Gastroesophageal sphincter (tissue), 4 donors: ENCODE results near the gene PCDHA2. TPM values are rescaled to one million over a fixed set of nuclear protein-coding genes. Genes with fewer than 3 reads are reported as not detected.
"Not testable (repeated sequence)": the region's sequence is repeated elsewhere in the genome, so short reads cannot be mapped to it uniquely, and the experiment has no call there.

Experiments used
- ATAC-seq: fragments of 150-250 bp; one replicate; pipeline ENCODE4 v1.9.1; 2016; ENCODE audit warnings: mild to moderate bottlenecking, moderate library complexity
- H3K27ac ChIP-seq, 4 donors: fragments of 200-600 bp; sonication (generic) in 3 of 4; 1 replicate in 3 of 4; 2 replicates in 1 of 4; pipeline ENCODE4 v1.5.1; 2016 to 2019
- H3K27me3 ChIP-seq: fragments of 200-600 bp; sonication (generic); one replicate; pipeline ENCODE4 v1.5.1; 2019
- H3K36me3 ChIP-seq, 2 donors: fragments of 200-600 bp; sonication (generic); one replicate each; pipeline ENCODE4 v1.5.1; 2019; ENCODE audit warnings: control low read depth in 1 of 2
- H3K4me1 ChIP-seq, 3 donors: fragments of 200-600 bp; sonication (generic); 1 replicate in 2 of 3; 2 replicates in 1 of 3; pipeline ENCODE4 v1.5.1; 2016 to 2019; ENCODE audit warnings: control low read depth in 2 of 3
- H3K4me3 ChIP-seq, 2 donors: fragments of 200-600 bp; sonication (generic); one replicate each; pipeline ENCODE4 v1.5.1; 2019; ENCODE audit warnings: mild to moderate bottlenecking in 1 of 2, moderate library complexity in 1 of 2
- H3K9me3 ChIP-seq, 3 donors: fragments of 200-600 bp; sonication (generic); one replicate each; pipeline ENCODE4 v1.5.1; 2017 to 2019; ENCODE audit warnings: control low read depth in 2 of 3
- CTCF ChIP-seq, 4 experiments: fragments of 200-600 bp in 2 of 4; fragments of 450-650 bp in 2 of 4; sonication (generic) in 1 of 4; IDR thresholded peaks; one replicate each; pipeline ENCODE4 v1.5.1; 2017 to 2019; ENCODE audit warnings: antibody characterized with exemption in 4 of 4, mild to moderate bottlenecking in 2 of 4, moderate library complexity in 2 of 4
- EP300 ChIP-seq: sonication (generic); formaldehyde crosslinking; IDR thresholded peaks from one replicate; pipeline ENCODE4 v1.6.1; 2017; ENCODE audit warnings: antibody characterized with exemption, mild to moderate bottlenecking
- POLR2A ChIP-seq, 2 donors: fragments of 450-650 bp; IDR thresholded peaks; one replicate each; pipeline ENCODE4 v1.6.1; 2017; ENCODE audit warnings: antibody characterized with exemption in 2 of 2, mild to moderate bottlenecking in 2 of 2, moderate library complexity in 1 of 2
- POLR2AphosphoS5 ChIP-seq: sonication (generic); formaldehyde crosslinking; IDR thresholded peaks from one replicate; pipeline ENCODE4 v1.6.1; 2017; ENCODE audit warnings: antibody characterized with exemption
- WGBS, 2 donors: methylation state at CpG; one replicate each; pipeline ENCODE4 v1.1.5; 2018; ENCODE audit warnings: low coverage in 1 of 2; 5-methylcytosine and 5-hydroxymethylcytosine counted together
- total RNA-seq, 4 donors: library from RNA; depleted of rRNA; stranded (reverse); fragments of >200 nt; gene quantifications; one replicate each; pipeline ENCODE4 v1.1.0, GENCODE V29; 2016

Gene PCDHA2
- total RNA-seq, 4 donors from 2014 or later = 0.19 to 0.27 TPM; not detected in 2

- Histone ChIP-seq H3K9me3 (peaks cover 0 to 65% (median 0%) of the 10 kb centered on the region in 3 donors), H3K4me3 (peak overlapping the region in 1 of 2 donors; percentile 28), H3K4me1 (no peaks in the 10 kb centered on the region), H3K27me3 (peaks cover 55% of the 10 kb centered on the region), H3K27ac (no peak overlapping the region), H3K36me3 (no peaks in the 10 kb centered on the region)
- TF ChIP-seq POLR2A (IDR thresholded peaks at IDR 0.05) = no peak
- TF ChIP-seq POLR2AphosphoS5 = no peak
- TF ChIP-seq CTCF (IDR thresholded peaks at IDR 0.05) = peak in 1 of 4 experiments; percentile 27
- ATAC-seq = no peak
- WGBS, 2 donors = 13 to 16% methylated on average over 5 to 15 of the region's 15 CpGs
These were observed 598 bp downstream of the PCDHA2 start for GRCh38 chr5:140795259-140795641.

DNA sequence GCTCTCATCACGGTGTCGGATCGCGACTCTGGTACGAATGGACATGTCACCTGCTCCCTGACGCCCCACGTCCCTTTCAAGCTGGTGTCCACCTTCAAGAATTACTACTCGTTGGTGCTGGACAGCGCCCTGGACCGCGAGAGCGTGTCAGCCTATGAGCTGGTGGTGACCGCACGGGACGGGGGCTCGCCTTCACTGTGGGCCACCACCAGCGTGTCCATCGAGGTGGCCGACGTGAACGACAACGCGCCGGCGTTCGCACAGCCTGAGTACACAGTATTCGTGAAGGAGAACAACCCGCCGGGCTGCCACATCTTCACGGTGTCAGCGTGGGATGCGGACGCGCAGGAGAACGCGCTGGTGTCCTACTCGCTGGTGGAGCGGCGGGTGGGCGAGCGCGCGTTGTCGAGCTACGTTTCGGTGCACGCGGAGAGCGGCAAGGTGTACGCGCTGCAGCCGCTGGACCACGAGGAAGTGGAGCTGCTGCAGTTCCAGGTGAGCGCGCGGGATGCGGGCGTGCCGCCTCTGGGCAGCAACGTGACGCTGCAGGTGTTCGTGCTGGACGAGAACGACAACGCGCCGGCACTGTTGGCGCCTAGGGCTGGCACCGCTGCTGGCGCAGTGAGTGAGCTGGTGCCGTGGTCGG, 1.5 kb downstream of the PCDHA2 start:
- Histone ChIP-seq H3K9me3 (peaks cover 0 to 66% (median 3%) of the 10 kb centered on the region in 3 donors), H3K27me3 (peaks cover 60% of the 10 kb centered on the region)
- not testable (repeated sequence) for H3K4me1 ChIP-seq, H3K4me3 ChIP-seq, H3K27ac ChIP-seq, H3K36me3 ChIP-seq, ATAC-seq
- 70% methylated on average over 7 of the region's 72 CpGs; no CpG with 5 or more reads in 1 of the 2 donors for WGBS, 2 donors

- Histone ChIP-seq H3K9me3 (peaks cover 0 to 66% (median 3%) of the 10 kb centered on the region in 3 donors), H3K4me1 (no peaks in the 10 kb centered on the region), H3K4me3 (no peak overlapping the region), H3K27ac (no peak overlapping the region), H3K36me3 (no peaks in the 10 kb centered on the region), H3K27me3 (peaks cover 62% of the 10 kb centered on the region)
- WGBS, 2 donors = 60% methylated on average over 11 of the region's 39 CpGs; no CpG with 5 or more reads in 1 of the 2 donors
- TF ChIP-seq POLR2A (IDR thresholded peaks at IDR 0.05) = no peak
- no peak for TF ChIP-seq CTCF (IDR thresholded peaks at IDR 0.05)
- no peak for TF ChIP-seq EP300
- no peak for TF ChIP-seq POLR2AphosphoS5
- no peak for ATAC-seq
These were observed 2.1 kb downstream of the PCDHA2 start for GRCh38 chr5:140796718-140797095.

- no peaks in the 10 kb centered on the region for H3K4me1 ChIP-seq
- H3K36me3 ChIP-seq = no peaks in the 10 kb centered on the region
- WGBS, 2 donors = 16 to 18% methylated on average over 9 to 14 of the region's 29 CpGs
- no peak for ATAC-seq
- H3K4me3 ChIP-seq = peak within 1 kb of the TSS; percentile 1 to 42
- H3K27ac ChIP-seq = peak within 1 kb of the TSS in 1 of 4 donors; percentile 55
- H3K27me3 ChIP-seq = peaks cover 52% of the 10 kb centered on the region
- TF ChIP-seq POLR2AphosphoS5 (no peak), CTCF (IDR thresholded peaks at IDR 0.05) (peak in 2 of 4 experiments; percentile 20 to 47), EP300 (no peak), POLR2A (IDR thresholded peaks at IDR 0.05) (no peak)
- H3K9me3 ChIP-seq = peaks cover 0 to 53% (median 3%) of the 10 kb centered on the region in 3 donors
These were observed 6.3 kb downstream of the PCDHA2 start, which contains the start of gene PCDHA3 for GRCh38 chr5:140800816-140801493. Gene PCDHA3, plus strand, starts transcription at chr5:140801057.

- WGBS, 2 donors = 0 to 9% methylated on average over 1 to 10 of the region's 16 CpGs
- TF ChIP-seq CTCF (IDR thresholded peaks at IDR 0.05) = peak in 1 of 4 experiments; percentile 46
- no peak for TF ChIP-seq POLR2A (IDR thresholded peaks at IDR 0.05)
- H3K9me3 ChIP-seq = peaks cover 0 to 53% (median 3%) of the 10 kb centered on the region in 3 donors
- H3K27ac ChIP-seq = peak overlapping the region in 1 of 4 donors; percentile 55
- no peaks in the 10 kb centered on the region for H3K4me1 ChIP-seq
- no peaks in the 10 kb centered on the region for H3K36me3 ChIP-seq
- H3K4me3 ChIP-seq = peak overlapping the region; percentile 1 to 42
- H3K27me3 ChIP-seq = peaks cover 52% of the 10 kb centered on the region
- ATAC-seq = no peak
These were observed 6.8 kb downstream of the PCDHA2 start for GRCh38 chr5:140801494-140801841.

DNA sequence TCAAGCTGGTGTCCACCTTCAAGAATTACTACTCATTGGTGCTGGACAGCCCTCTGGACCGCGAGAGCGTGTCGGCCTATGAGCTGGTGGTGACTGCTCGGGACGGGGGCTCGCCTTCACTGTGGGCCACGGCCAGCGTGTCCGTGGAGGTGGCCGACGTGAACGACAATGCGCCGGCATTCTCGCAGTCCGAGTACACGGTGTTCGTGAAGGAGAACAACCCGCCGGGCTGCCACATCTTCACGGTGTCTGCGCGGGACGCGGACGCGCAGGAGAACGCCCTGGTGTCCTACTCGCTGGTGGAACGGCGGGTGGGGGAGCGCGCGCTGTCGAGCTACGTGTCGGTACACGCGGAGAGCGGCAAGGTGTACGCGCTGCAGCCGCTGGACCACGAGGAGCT, 7.7 kb downstream of the PCDHA2 start:
- ATAC-seq, H3K36me3 ChIP-seq, H3K4me1 ChIP-seq, H3K4me3 ChIP-seq, H3K27ac ChIP-seq: not testable (repeated sequence)
- 60% methylated on average over 2 of the region's 45 CpGs; no CpG with 5 or more reads in 1 of the 2 donors for WGBS, 2 donors
- Histone ChIP-seq H3K27me3 (peaks cover 53% of the 10 kb centered on the region), H3K9me3 (peaks cover 0 to 54% (median 3%) of the 10 kb centered on the region in 3 donors)
